HepG2 (cell line): ENCODE results near the gene PFDN1. TPM values are rescaled to one million over a fixed set of nuclear protein-coding genes. Genes with fewer than 3 reads are reported as not detected.

ENCODE experiments used
- ATAC-seq: fragments of 200-7000 bp; cut with Tn5 transposase; 3 replicates; pipeline ENCODE4 v1.9.1; 2020; ENCODE audit warnings: mild to moderate bottlenecking, moderate library complexity
- BruUV-seq: library from RNA; stranded (reverse); fragments of 400-500 nt; replicated peaks from 2 replicates; lab custom pipeline; 2021; lab: Mats Ljungman, UMichigan
- CTCF ChIA-PET: fragments of 300-600 bp; formaldehyde crosslinking; extraction: SDS; loops from one replicate; lab custom pipeline; 2021; ENCODE audit warnings: low total read pairs, inconsistent platforms, low intra/inter-chr PET ratio; lab: Yijun Ruan, JAX
- POLR2A ChIA-PET: fragments of 350-600 bp; sonication (Branson Sonifier 250); formaldehyde crosslinking; loops from one replicate; lab custom pipeline; 2020; ENCODE audit warnings: antibody characterized with exemption, inconsistent platforms; lab: Yijun Ruan, JAX
- DNase-seq: peaks from one replicate; pipeline ENCODE4 v3.0.0-alpha.2; 2015; ENCODE audit warnings: low spot score
- FAIRE-seq: peaks from 3 replicates; lab custom pipeline; 2011; peaks lifted over from hg19 to GRCh38; lab: Jason Lieb, UNC
- H2AFZ ChIP-seq: one replicate; pipeline ENCODE4 v1.6.1; 2011; ENCODE audit warnings: low read length, inconsistent platforms
- H3K27ac ChIP-seq: fragments of 300-600 bp; 3 replicates; pipeline ENCODE4 v1.8.0; 2011; ENCODE audit warnings: mixed run types, mild to moderate bottlenecking, mixed read lengths, low read length, inconsistent platforms; ENCODE audit not compliant: insufficient read depth; ENCODE audit errors: extremely low read length
- H3K27me3 ChIP-seq, 2 experiments: fragments of 200-600 bp in 1 of 2; 2 replicates in 1 of 2; 3 replicates in 1 of 2; pipeline versions ENCODE4 v1.6.0 to v1.8.0; 2011; ENCODE audit warnings: low read length in 2 of 2, mild to moderate bottlenecking in 2 of 2, moderate library complexity in 2 of 2, inconsistent platforms in 1 of 2; ENCODE audit not compliant: insufficient read depth in 2 of 2, control insufficient read depth in 1 of 2
- H3K36me3 ChIP-seq, 2 experiments: fragments of 200-600 bp in 1 of 2; replicated peaks in 1 of 2; 2 replicates in 1 of 2; 3 replicates in 1 of 2; pipeline versions ENCODE4 v1.5.1 to v1.8.0; 2011; ENCODE audit warnings: low read length in 2 of 2, inconsistent platforms in 1 of 2; ENCODE audit not compliant: insufficient read depth in 2 of 2, control insufficient read depth in 1 of 2
- H3K4me1 ChIP-seq: 2 replicates; pipeline ENCODE4 v1.5.1; 2012; ENCODE audit warnings: low read length, inconsistent platforms; ENCODE audit not compliant: insufficient read depth
- H3K4me2 ChIP-seq: 2 replicates; pipeline ENCODE4 v1.6.0; 2011; ENCODE audit warnings: low read depth, low read length, inconsistent platforms
- H3K4me3 ChIP-seq, 3 experiments: fragments of 200-600 bp in 1 of 3; sonication (generic), shearing (Covaris generic) in 1 of 3; replicated peaks in 1 of 3; 2 replicates each; pipeline ENCODE4 v1.5.1; 2011 to 2016; ENCODE audit warnings: low read length in 3 of 3, inconsistent platforms in 2 of 3, low read depth in 2 of 3, mild to moderate bottlenecking in 2 of 3, control low read depth in 1 of 3, mixed read lengths in 1 of 3; ENCODE audit not compliant: insufficient read depth in 1 of 3
- H3K79me2 ChIP-seq: one replicate; pipeline ENCODE4 v1.6.1; 2011; ENCODE audit warnings: low read length, inconsistent platforms; ENCODE audit not compliant: insufficient read depth
- H3K9ac ChIP-seq: 2 replicates; pipeline ENCODE4 v1.6.0; 2011; ENCODE audit warnings: mild to moderate bottlenecking, low read depth, low read length, inconsistent platforms; ENCODE audit not compliant: insufficient read depth
- H3K9me3 ChIP-seq: 2 replicates; pipeline ENCODE4 v1.5.1; 2012; ENCODE audit warnings: mild to moderate bottlenecking, low read length
- H4K20me1 ChIP-seq: 2 replicates; pipeline ENCODE4 v1.6.0; 2011; ENCODE audit warnings: inconsistent platforms, mild to moderate bottlenecking, low read length, moderate library complexity; ENCODE audit not compliant: insufficient read depth
- MATR3 ChIP-seq: sonication (generic); formaldehyde crosslinking; IDR thresholded peaks from 2 replicates; pipeline ENCODE4 v1.4.0; 2020; ENCODE audit warnings: missing genetic modification reagents
- NFATC3 ChIP-seq: sonication (generic); formaldehyde crosslinking; IDR thresholded peaks from 2 replicates; pipeline ENCODE4 v1.5.1; 2020; ENCODE audit warnings: mild to moderate bottlenecking, missing genetic modification reagents
- SIN3A ChIP-seq: IDR thresholded peaks from 2 replicates; pipeline ENCODE4 v1.6.1; 2011; ENCODE audit warnings: low read depth, mild to moderate bottlenecking, control low read depth, low read length, borderline replicate concordance
- SP140L ChIP-seq: sonication (generic); formaldehyde crosslinking; IDR thresholded peaks from 2 replicates; pipeline ENCODE4 v1.4.0; 2020; ENCODE audit warnings: missing genetic modification reagents, borderline replicate concordance
- STAG1 ChIP-seq: sonication (generic); formaldehyde crosslinking; IDR thresholded peaks from 2 replicates; pipeline ENCODE4 v1.4.0; 2020; ENCODE audit warnings: missing genetic modification reagents
- TBX3 ChIP-seq: fragments of 450-650 bp; IDR thresholded peaks from 2 replicates; pipeline ENCODE4 v1.6.1; 2017; ENCODE audit warnings: antibody characterized with exemption, mild to moderate bottlenecking, inconsistent platforms, borderline replicate concordance
- ZNF318 ChIP-seq: sonication (generic); formaldehyde crosslinking; IDR thresholded peaks from 2 replicates; pipeline ENCODE4 v1.4.0; 2020; ENCODE audit warnings: mild to moderate bottlenecking, missing genetic modification reagents
- ZNF615 ChIP-seq: sonication (generic); formaldehyde crosslinking; IDR thresholded peaks from 2 replicates; pipeline ENCODE4 v1.5.0; 2020; ENCODE audit warnings: mild to moderate bottlenecking, missing genetic modification reagents, borderline replicate concordance
- ZNF891 ChIP-seq: sonication (generic); formaldehyde crosslinking; IDR thresholded peaks from 2 replicates; pipeline ENCODE4 v1.5.0; 2020; ENCODE audit warnings: mild to moderate bottlenecking, missing genetic modification reagents
- WGBS: methylation state at CpG from one replicate; pipeline ENCODE4 v1.1.6; 2017; ENCODE audit warnings: low lambda C conversion rate; 5-methylcytosine and 5-hydroxymethylcytosine counted together
- in situ Hi-C: cut with HindIII; loops from 2 replicates; pipeline ENCODE4 v1.10.0; 2017; ENCODE audit warnings: low pct_unique_long_range_greater_than_20kb; ENCODE audit not compliant: extremely low pct_ligation_motif_present
- intact Hi-C: fragments of 100-400 bp; cut with micrococcal nuclease; formaldehyde crosslinking; loops from one replicate; pipeline ENCODE4 v1.10.0; 2022; ENCODE audit not compliant: unreplicated experiment
- polyA plus RNA-seq, 8 experiments: library from polyadenylated mRNA; depleted of rRNA in 3 of 8; stranded (reverse) in 7 of 8; unstranded in 1 of 8; fragments of >200 nt; fragmentation: Illumina TruSeq in 4 of 8; extraction: Trizol in 4 of 8; gene quantifications; 2 replicates each; pipeline versions ENCODE4 v1.2.1 to v1.2.3, GENCODE V29; 2011 to 2016; ENCODE audit warnings: low read depth in 4 of 8, missing spikeins in 1 of 8, mixed read lengths in 1 of 8; ENCODE audit not compliant: insufficient read depth in 1 of 8
- total RNA-seq, 5 experiments: library from RNA; depleted of rRNA; stranded (reverse); fragments of >200 nt; fragmentation: Illumina TruSeq; extraction: Trizol; gene quantifications; 2 replicates each; pipeline ENCODE4 v1.2.3, GENCODE V29; 2016; ENCODE audit warnings: low read depth in 1 of 5
- TF ChIP-seq, protein P1 (sequence below): sonication (generic); formaldehyde crosslinking; IDR thresholded peaks from 2 replicates; pipeline ENCODE4 v1.4.0; 2020; ENCODE audit warnings: missing genetic modification reagents

The PFDN1 gene
- total and polyA plus RNA-seq, 2 of the 13 experiments (the other 11 are each of a cell fraction or from before 2014, with no cell fraction given), result 67.2 to 70.8 TPM

- TF ChIP-seq SP140L (CRISPR knock-in tag), result no peak
- TF ChIP-seq ZNF615 (CRISPR knock-in tag), result no peak
- no peak for TF ChIP-seq SIN3A
- no peak for TF ChIP-seq TBX3
- no peak for TF ChIP-seq MATR3 (CRISPR knock-in tag)
- TF ChIP-seq, protein P1, sequence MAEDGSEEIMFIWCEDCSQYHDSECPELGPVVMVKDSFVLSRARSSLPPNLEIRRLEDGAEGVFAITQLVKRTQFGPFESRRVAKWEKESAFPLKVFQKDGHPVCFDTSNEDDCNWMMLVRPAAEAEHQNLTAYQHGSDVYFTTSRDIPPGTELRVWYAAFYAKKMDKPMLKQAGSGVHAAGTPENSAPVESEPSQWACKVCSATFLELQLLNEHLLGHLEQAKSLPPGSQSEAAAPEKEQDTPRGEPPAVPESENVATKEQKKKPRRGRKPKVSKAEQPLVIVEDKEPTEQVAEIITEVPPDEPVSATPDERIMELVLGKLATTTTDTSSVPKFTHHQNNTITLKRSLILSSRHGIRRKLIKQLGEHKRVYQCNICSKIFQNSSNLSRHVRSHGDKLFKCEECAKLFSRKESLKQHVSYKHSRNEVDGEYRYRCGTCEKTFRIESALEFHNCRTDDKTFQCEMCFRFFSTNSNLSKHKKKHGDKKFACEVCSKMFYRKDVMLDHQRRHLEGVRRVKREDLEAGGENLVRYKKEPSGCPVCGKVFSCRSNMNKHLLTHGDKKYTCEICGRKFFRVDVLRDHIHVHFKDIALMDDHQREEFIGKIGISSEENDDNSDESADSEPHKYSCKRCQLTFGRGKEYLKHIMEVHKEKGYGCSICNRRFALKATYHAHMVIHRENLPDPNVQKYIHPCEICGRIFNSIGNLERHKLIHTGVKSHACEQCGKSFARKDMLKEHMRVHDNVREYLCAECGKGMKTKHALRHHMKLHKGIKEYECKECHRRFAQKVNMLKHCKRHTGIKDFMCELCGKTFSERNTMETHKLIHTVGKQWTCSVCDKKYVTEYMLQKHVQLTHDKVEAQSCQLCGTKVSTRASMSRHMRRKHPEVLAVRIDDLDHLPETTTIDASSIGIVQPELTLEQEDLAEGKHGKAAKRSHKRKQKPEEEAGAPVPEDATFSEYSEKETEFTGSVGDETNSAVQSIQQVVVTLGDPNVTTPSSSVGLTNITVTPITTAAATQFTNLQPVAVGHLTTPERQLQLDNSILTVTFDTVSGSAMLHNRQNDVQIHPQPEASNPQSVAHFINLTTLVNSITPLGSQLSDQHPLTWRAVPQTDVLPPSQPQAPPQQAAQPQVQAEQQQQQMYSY (CRISPR knock-in tag), result no peak
- TF ChIP-seq NFATC3 (CRISPR knock-in tag), result no peak
- TF ChIP-seq, all 625 proteins: peak for 0
Observed at GRCh38 chr5:140228364-140228837, 74.5 kb downstream of the PFDN1 start (continued).

DNA sequence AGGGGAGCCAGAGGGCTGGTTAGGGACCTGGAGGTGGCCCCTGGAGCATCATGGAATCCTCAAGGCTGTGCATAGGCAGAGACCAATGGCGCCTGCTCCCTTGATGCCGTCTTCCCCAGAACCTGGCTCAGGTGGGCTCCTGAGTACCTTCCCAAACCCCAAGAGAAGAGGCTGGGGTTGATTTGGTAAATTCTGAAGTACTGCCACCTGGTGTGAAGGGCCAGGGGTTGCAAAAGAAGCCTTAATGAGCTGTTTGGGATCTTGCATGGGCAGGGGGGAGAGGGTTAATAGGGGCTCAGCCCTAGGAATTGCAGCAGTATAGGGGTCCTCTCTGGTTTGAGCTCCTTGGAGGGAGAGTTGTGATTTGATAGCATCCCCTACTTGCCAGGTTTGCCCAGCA is 75.9 kb downstream of the PFDN1 start:
- BruUV-seq, result no TSS peak
- H3K4me1 ChIP-seq, result peaks cover 38% of the 10 kb centered on the region
- intact Hi-C loops, result no loop called here
- TF ChIP-seq ZNF318 (CRISPR knock-in tag) (no peak), STAG1 (peak; percentile 21; the same call in 1 of the 2 replicates), ZNF891 (CRISPR knock-in tag) (no peak)
- H3K36me3 ChIP-seq, result no peaks in the 10 kb centered on the region; a peak in 1 of 5 replicates
- no peak overlapping the region for H2AFZ ChIP-seq
- FAIRE-seq (no peak), ATAC-seq (no peak), DNase-seq (no peak)
- in situ Hi-C loops, result no loop called here
- H4K20me1 ChIP-seq, result no peaks in the 10 kb centered on the region
- no peak overlapping the region for H3K4me2 ChIP-seq
- POLR2A ChIA-PET, result no interaction called here
- H3K27me3 ChIP-seq, result no peaks in the 10 kb centered on the region
- no peak overlapping the region for H3K27ac ChIP-seq
- no peaks in the 10 kb centered on the region for H3K79me2 ChIP-seq
- H3K9ac ChIP-seq, result no peak overlapping the region
- H3K4me3 ChIP-seq, result no peak overlapping the region
- CTCF ChIA-PET, result no interaction called here
- H3K9me3 ChIP-seq, result no peaks in the 10 kb centered on the region
- WGBS, result no CpG with 5 or more reads among the region's 2 CpGs
